ENCODE measurements around the gene UMAD1.

The UMAD1 gene

DNA sequence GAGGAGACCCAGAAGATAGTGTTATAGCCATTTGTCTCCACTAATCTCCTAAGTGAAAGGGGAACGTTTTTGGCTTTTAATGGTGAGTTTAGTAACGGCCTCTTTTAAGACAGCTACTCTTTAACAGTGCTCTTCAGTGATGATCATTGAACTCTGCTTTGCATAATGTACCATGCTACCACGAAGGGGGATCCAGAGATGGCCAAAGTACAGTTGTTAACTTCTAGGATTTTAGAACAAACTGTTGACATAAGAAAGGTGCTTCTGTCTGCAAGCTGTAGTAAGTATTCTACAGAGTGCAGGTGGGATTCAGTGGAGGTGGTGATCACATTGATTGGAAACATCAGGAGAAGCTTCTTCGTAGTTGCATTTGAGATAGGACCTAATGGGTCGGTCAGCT is 192.0 kb downstream of the UMAD1 start:
- DNase-seq (ENCODE audit: low read depth), result no peak
- TF ChIP-seq, protein P1, sequence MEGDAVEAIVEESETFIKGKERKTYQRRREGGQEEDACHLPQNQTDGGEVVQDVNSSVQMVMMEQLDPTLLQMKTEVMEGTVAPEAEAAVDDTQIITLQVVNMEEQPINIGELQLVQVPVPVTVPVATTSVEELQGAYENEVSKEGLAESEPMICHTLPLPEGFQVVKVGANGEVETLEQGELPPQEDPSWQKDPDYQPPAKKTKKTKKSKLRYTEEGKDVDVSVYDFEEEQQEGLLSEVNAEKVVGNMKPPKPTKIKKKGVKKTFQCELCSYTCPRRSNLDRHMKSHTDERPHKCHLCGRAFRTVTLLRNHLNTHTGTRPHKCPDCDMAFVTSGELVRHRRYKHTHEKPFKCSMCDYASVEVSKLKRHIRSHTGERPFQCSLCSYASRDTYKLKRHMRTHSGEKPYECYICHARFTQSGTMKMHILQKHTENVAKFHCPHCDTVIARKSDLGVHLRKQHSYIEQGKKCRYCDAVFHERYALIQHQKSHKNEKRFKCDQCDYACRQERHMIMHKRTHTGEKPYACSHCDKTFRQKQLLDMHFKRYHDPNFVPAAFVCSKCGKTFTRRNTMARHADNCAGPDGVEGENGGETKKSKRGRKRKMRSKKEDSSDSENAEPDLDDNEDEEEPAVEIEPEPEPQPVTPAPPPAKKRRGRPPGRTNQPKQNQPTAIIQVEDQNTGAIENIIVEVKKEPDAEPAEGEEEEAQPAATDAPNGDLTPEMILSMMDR (conservative IDR thresholded peaks at IDR 0.05; ENCODE audit: low read depth, low read length), result no peak
- no peak overlapping the region for H3K4me3 ChIP-seq (ENCODE audit: low read depth, low read length)

DNA sequence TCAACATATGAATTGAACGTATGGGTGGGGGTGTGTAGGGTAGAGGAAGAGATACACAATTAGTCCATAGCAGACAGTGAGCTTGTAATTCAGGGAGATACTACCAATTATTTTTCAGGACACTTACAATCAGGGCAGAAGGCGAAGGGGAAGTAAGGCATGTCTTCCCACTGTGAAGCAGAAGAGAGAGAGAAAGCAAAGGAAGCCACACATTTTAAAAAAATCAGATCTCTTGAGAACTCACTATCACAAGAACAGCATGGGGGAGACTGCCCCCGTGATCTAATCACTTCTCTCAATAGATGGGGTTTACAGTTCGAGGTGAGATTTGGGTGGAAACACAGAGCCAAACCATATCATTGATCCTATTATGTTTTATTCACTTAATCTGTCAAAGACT is 194.2 kb downstream of the UMAD1 start:
- TF ChIP-seq, protein P1 (conservative IDR thresholded peaks at IDR 0.05; ENCODE audit: low read depth, low read length), result no peak
- DNase-seq (ENCODE audit: low read depth), result no peak
- H3K4me3 ChIP-seq (ENCODE audit: low read depth, low read length), result no peak overlapping the region

DNA sequence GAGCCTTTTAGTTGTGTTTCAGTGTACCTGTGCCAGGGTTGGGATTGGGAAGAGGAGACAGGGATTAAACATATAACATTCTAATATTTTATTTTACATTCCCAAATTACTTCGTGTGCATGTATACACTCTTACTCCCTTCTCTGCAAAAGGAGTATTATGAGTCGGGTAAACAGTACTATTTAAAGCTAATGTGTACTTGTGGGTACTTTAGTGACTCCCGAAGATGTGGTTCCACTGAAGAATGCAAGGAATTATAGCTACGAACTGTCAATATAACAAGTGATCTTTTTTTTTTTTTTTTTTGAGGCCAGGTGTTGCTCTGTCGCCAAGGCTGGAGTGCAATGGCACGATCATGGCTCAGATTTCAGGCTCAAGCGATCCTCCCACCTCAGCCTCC is 200.5 kb downstream of the UMAD1 start:
- TF ChIP-seq, protein P1 (conservative IDR thresholded peaks at IDR 0.05; ENCODE audit: low read depth, low read length), result no peak
- no peak overlapping the region for H3K4me3 ChIP-seq (ENCODE audit: low read depth, low read length)
- no peak for DNase-seq (ENCODE audit: low read depth)

DNA sequence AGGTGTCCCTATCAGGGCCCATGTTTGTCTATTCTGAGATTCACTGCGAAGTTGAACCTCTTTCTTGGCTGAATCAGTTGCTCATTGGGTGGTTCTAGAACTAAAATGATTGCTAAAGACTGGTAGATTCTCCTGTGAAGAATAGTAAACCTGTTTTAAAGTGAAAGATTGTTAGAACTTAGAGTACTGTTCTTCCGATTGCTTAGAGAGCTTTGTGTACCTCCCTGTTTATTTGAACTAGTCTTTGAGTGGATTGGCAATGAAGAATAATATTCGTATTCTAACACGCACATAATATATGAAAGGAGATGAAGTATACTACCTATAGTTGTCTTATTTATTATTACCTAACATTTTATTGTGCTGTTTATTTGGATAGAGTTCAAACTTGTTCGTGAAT is 202.7 kb downstream of the UMAD1 start:
- no peak overlapping the region for H3K4me3 ChIP-seq (ENCODE audit: low read depth, low read length)
- TF ChIP-seq, protein P1 (conservative IDR thresholded peaks at IDR 0.05; ENCODE audit: low read depth, low read length), result no peak
- no peak for DNase-seq (ENCODE audit: low read depth)

DNA sequence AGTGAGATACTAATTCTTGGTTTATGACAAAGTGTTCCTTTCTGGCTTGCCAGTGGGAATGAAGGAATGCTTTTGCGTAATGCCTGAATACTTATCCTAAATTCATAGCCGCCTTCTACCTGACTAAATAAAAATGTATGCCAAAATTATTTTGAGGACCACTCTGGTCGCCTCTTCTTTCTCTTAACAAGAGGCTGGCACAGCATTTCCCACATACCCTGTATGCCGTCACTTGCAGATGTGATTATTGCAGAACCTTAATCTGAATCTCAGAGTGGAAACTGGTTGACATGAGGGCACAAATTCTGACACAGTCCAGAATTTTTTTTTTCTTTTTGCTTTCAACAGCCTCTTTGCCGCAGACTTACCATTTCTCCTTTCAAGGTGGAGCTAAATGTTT is 203.4 kb downstream of the UMAD1 start:
- no peak overlapping the region for H3K4me3 ChIP-seq (ENCODE audit: low read depth, low read length)
- TF ChIP-seq, protein P1 (conservative IDR thresholded peaks at IDR 0.05; ENCODE audit: low read depth, low read length), result no peak
- no peak for DNase-seq (ENCODE audit: low read depth)

DNA sequence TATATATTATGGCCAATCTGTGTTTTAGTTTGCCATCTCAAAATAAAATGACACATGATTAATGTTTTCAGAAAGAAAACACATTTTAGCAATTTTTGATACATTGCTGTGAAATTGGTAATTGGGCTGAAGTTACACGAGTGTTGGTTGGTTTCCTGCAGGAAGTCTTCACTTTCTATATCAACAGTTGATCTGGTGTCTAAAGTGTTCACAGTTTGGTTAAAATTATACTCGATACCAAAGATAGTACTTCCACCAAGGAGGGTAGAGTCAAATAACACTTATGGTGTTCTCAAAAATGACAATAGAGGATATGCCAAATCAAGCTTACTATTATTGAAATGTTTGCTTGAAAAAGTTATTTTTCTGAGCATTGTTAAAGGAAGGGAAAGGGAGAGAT is 207.7 kb downstream of the UMAD1 start:
- TF ChIP-seq, protein P1 (conservative IDR thresholded peaks at IDR 0.05; ENCODE audit: low read depth, low read length), result no peak
- H3K4me3 ChIP-seq (ENCODE audit: low read depth, low read length), result no peak overlapping the region
- no peak for DNase-seq (ENCODE audit: low read depth)

DNA sequence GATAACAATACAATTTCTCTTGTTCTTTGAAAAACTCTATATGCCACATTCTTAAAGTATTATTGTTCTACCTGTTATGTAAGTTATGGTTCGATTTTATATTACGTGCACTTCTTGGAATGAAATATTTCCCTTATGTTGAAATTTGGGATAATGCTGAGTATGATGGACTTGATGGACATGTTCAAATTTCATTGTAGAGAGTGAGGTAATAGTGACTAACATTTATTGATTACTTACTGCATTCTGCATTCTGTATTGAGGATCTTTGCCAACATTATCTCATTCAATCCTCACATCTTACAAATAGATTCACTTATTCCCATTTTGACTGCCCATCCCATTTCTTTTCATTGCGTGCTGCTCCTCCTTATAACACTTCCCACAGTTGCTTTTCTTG is 208.3 kb downstream of the UMAD1 start:
- TF ChIP-seq, protein P1 (conservative IDR thresholded peaks at IDR 0.05; ENCODE audit: low read depth, low read length), result no peak
- DNase-seq (ENCODE audit: low read depth), result no peak
- H3K4me3 ChIP-seq (ENCODE audit: low read depth, low read length), result no peak overlapping the region

All from choroid plexus epithelial cell (primary cell).